Measurements from ENCODE around the gene CACFD1.
A peak's percentile ranks its signal among the peaks of the same experiment; 100 is the strongest.

DNA sequence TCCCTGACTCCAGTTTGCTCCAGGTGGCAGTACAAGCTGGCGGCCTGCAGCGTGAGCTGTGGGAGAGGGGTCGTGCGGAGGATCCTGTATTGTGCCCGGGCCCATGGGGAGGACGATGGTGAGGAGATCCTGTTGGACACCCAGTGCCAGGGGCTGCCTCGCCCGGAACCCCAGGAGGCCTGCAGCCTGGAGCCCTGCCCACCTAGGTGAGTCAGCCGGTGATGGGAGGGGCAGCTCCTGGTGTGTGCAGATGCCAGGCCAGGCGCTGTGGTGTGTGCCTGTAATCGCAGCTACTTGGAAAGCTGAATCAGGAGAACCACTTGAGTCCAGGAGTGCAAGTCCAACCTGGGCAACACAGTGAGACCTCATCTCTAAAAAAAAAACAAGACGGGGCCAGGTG lies 10.0 kb upstream of the CACFD1 start:
- TF ChIP-seq CTCF (IDR thresholded peaks at IDR 0.05) (peak in 1 of 7 experiments; percentile 34), POLR2A (IDR thresholded peaks at IDR 0.05) (peak in 1 of 3 donors; percentile 30)

Data from body of pancreas (tissue), 4 donors.